ENCODE measurements around the gene FHIT.

GRCh38 chr3:60772584-60772983 is 478.7 kb downstream of the FHIT start:
- no peak for TF ChIP-seq CTCF (IDR thresholded peaks at IDR 0.05; ENCODE audit: poor library complexity)
- TF ChIP-seq EZH2 (IDR thresholded peaks at IDR 0.05; ENCODE audit: borderline replicate concordance) = no peak

All from hepatocyte (in vitro differentiated cells).